ENCODE results near the gene ZMAT3.

ZMAT3 gene

GRCh38 chr3:179027326-179027900 is 44.2 kb downstream of the ZMAT3 start:
- Mint-ChIP-seq H3K36me3 (peaks cover 31% of the 10 kb centered on the region), H3K27me3 (no peaks in the 10 kb centered on the region), H3K4me3 (no peak overlapping the region), H3K27ac (peak overlapping the region; percentile 86), H3K4me1 (peaks cover 23% of the 10 kb centered on the region), H3K9me3 (no peaks in the 10 kb centered on the region)
- peak; percentile 45 for DNase-seq
- CTCF ChIA-PET = interaction anchor here (1.6 to 3.1 kb wide), 4 partner anchors 10 to 294 kb away, joined by 3 to 12 read pairs (median 8); no protein-coding TSS in a partner anchor

GRCh38 chr3:179026636-179027035 is 45.0 kb downstream of the ZMAT3 start:
- Mint-ChIP-seq H3K4me1 (peaks cover 27% of the 10 kb centered on the region), H3K36me3 (peaks cover 30% of the 10 kb centered on the region), H3K27ac (no peak overlapping the region), H3K9me3 (no peaks in the 10 kb centered on the region), H3K4me3 (no peak overlapping the region), H3K27me3 (no peaks in the 10 kb centered on the region)
- DNase-seq = no peak
- CTCF ChIA-PET = interaction anchor here (1.6 to 3.1 kb wide), 4 partner anchors 10 to 295 kb away, joined by 3 to 12 read pairs (median 8); no protein-coding TSS in a partner anchor

- Mint-ChIP-seq H3K27ac (peak overlapping the region; percentile 40), H3K9me3 (no peaks in the 10 kb centered on the region), H3K4me1 (peaks cover 46% of the 10 kb centered on the region), H3K4me3 (peak overlapping the region; percentile 11), H3K36me3 (peaks cover 21% of the 10 kb centered on the region), H3K27me3 (no peaks in the 10 kb centered on the region)
- no peak for DNase-seq
- CTCF ChIA-PET = interaction anchor here (1.0 to 2.4 kb wide), 2 partner anchors 49 to 294 kb away, joined by 3 to 24 read pairs; partner anchors contain the start of gene ZMAT3
These were observed 50.3 kb downstream of the ZMAT3 start for GRCh38 chr3:179021119-179021903.

- CTCF ChIA-PET = interaction anchor here (0.6 to 2.4 kb wide), 4 partner anchors 50 to 319 kb away, joined by 3 to 24 read pairs (median 4); partner anchors contain the start of gene ZMAT3
- no peak for DNase-seq
- no peak overlapping the region for H3K4me3 Mint-ChIP-seq
- no peak overlapping the region for H3K27ac Mint-ChIP-seq
- no peaks in the 10 kb centered on the region for H3K9me3 Mint-ChIP-seq
- H3K4me1 Mint-ChIP-seq = peaks cover 58% of the 10 kb centered on the region
- peaks cover 22% of the 10 kb centered on the region for H3K36me3 Mint-ChIP-seq
- no peaks in the 10 kb centered on the region for H3K27me3 Mint-ChIP-seq
These were observed 51.5 kb downstream of the ZMAT3 start for GRCh38 chr3:179020112-179020511.

- Mint-ChIP-seq H3K27me3 (no peaks in the 10 kb centered on the region), H3K36me3 (peaks cover 14% of the 10 kb centered on the region), H3K27ac (no peak overlapping the region), H3K9me3 (no peaks in the 10 kb centered on the region), H3K4me1 (peaks cover 62% of the 10 kb centered on the region), H3K4me3 (no peak overlapping the region)
- DNase-seq = no peak
- CTCF ChIA-PET = interaction anchor here (0.6 to 1.1 kb wide), 4 partner anchors 27 to 302 kb away, joined by 3 read pairs; no protein-coding TSS in a partner anchor
These were observed 52.8 kb downstream of the ZMAT3 start for GRCh38 chr3:179018808-179019207.

GRCh38 chr3:179016979-179017670 is 54.5 kb downstream of the ZMAT3 start:
- Mint-ChIP-seq H3K4me1 (peaks cover 62% of the 10 kb centered on the region), H3K27me3 (no peaks in the 10 kb centered on the region), H3K9me3 (no peaks in the 10 kb centered on the region), H3K27ac (peak overlapping the region; percentile 34), H3K4me3 (peak overlapping the region; percentile 24), H3K36me3 (peaks cover 12% of the 10 kb centered on the region)
- CTCF ChIA-PET = interaction anchor here (1.4 to 3.4 kb wide), 3 partner anchors 10 to 298 kb away, joined by 4 to 29 read pairs (median 12); no protein-coding TSS in a partner anchor
- DNase-seq = no peak

- peak; percentile 74 for DNase-seq
- peaks cover 11% of the 10 kb centered on the region for H3K36me3 Mint-ChIP-seq
- peaks cover 48% of the 10 kb centered on the region for H3K4me1 Mint-ChIP-seq
- peak overlapping the region; percentile 47 for H3K27ac Mint-ChIP-seq
- CTCF ChIA-PET = interaction anchor here (0.6 to 3.4 kb wide), 24 partner anchors 9 to 309 kb away, joined by 3 to 40 read pairs (median 4); partner anchors contain the start of gene ZMAT3
- no peaks in the 10 kb centered on the region for H3K27me3 Mint-ChIP-seq
- H3K9me3 Mint-ChIP-seq = no peaks in the 10 kb centered on the region
- no peak overlapping the region for H3K4me3 Mint-ChIP-seq
These were observed 56.0 kb downstream of the ZMAT3 start for GRCh38 chr3:179015551-179016020.

GRCh38 chr3:179005706-179006105 is 65.9 kb downstream of the ZMAT3 start:
- CTCF ChIA-PET = no interaction called here
- Mint-ChIP-seq H3K9me3 (no peaks in the 10 kb centered on the region), H3K36me3 (no peaks in the 10 kb centered on the region), H3K4me3 (no peak overlapping the region), H3K27me3 (peaks cover 7% of the 10 kb centered on the region), H3K27ac (no peak overlapping the region), H3K4me1 (no peaks in the 10 kb centered on the region)
- no peak for DNase-seq

GRCh38 chr3:179005213-179005612 is 66.4 kb downstream of the ZMAT3 start:
- peaks cover 7% of the 10 kb centered on the region for H3K27me3 Mint-ChIP-seq
- no peaks in the 10 kb centered on the region for H3K36me3 Mint-ChIP-seq
- no peak for DNase-seq
- no peaks in the 10 kb centered on the region for H3K4me1 Mint-ChIP-seq
- CTCF ChIA-PET = no interaction called here
- no peak overlapping the region for H3K27ac Mint-ChIP-seq
- H3K4me3 Mint-ChIP-seq = no peak overlapping the region
- H3K9me3 Mint-ChIP-seq = no peaks in the 10 kb centered on the region

GRCh38 chr3:179000659-179001058 is 71.0 kb downstream of the ZMAT3 start:
- Mint-ChIP-seq H3K27me3 (no peaks in the 10 kb centered on the region), H3K9me3 (no peaks in the 10 kb centered on the region), H3K36me3 (no peaks in the 10 kb centered on the region), H3K4me1 (no peaks in the 10 kb centered on the region), H3K4me3 (no peak overlapping the region), H3K27ac (no peak overlapping the region)
- CTCF ChIA-PET = no interaction called here
- no peak for DNase-seq

- Mint-ChIP-seq H3K36me3 (no peaks in the 10 kb centered on the region), H3K27ac (no peak overlapping the region), H3K27me3 (no peaks in the 10 kb centered on the region), H3K4me1 (no peaks in the 10 kb centered on the region), H3K9me3 (no peaks in the 10 kb centered on the region), H3K4me3 (no peak overlapping the region)
- no peak for DNase-seq
- CTCF ChIA-PET = no interaction called here
These were observed 71.5 kb downstream of the ZMAT3 start for GRCh38 chr3:179000144-179000543.

GRCh38 chr3:178996399-178996798 is 75.2 kb downstream of the ZMAT3 start:
- no peak overlapping the region for H3K4me3 Mint-ChIP-seq
- H3K27me3 Mint-ChIP-seq = no peaks in the 10 kb centered on the region
- H3K27ac Mint-ChIP-seq = no peak overlapping the region
- H3K9me3 Mint-ChIP-seq = no peaks in the 10 kb centered on the region
- H3K4me1 Mint-ChIP-seq = no peaks in the 10 kb centered on the region
- CTCF ChIA-PET = no interaction called here
- DNase-seq = no peak
- no peaks in the 10 kb centered on the region for H3K36me3 Mint-ChIP-seq

- peaks cover 10% of the 10 kb centered on the region for H3K36me3 Mint-ChIP-seq
- H3K4me1 Mint-ChIP-seq = peaks cover 3% of the 10 kb centered on the region
- peaks cover 41% of the 10 kb centered on the region for H3K9me3 Mint-ChIP-seq
- no peaks in the 10 kb centered on the region for H3K27me3 Mint-ChIP-seq
- H3K27ac Mint-ChIP-seq = no peak overlapping the region
- no peak for DNase-seq
- no peak overlapping the region for H3K4me3 Mint-ChIP-seq
- CTCF ChIA-PET = no interaction called here
These were observed 81.3 kb downstream of the ZMAT3 start for GRCh38 chr3:178990293-178990692.

- peaks cover 3% of the 10 kb centered on the region for H3K4me1 Mint-ChIP-seq
- CTCF ChIA-PET = no interaction called here
- peaks cover 13% of the 10 kb centered on the region for H3K36me3 Mint-ChIP-seq
- H3K27ac Mint-ChIP-seq = no peak overlapping the region
- no peaks in the 10 kb centered on the region for H3K27me3 Mint-ChIP-seq
- peaks cover 45% of the 10 kb centered on the region for H3K9me3 Mint-ChIP-seq
- no peak for DNase-seq
- H3K4me3 Mint-ChIP-seq = no peak overlapping the region
These were observed 81.8 kb downstream of the ZMAT3 start for GRCh38 chr3:178989821-178990220.
